Measurements from ENCODE around the gene PFKFB3.
"Not testable (repeated sequence)": the region's sequence is repeated elsewhere in the genome, so short reads cannot be mapped to it uniquely, and the experiment has no call there.

Gene PFKFB3

DNA sequence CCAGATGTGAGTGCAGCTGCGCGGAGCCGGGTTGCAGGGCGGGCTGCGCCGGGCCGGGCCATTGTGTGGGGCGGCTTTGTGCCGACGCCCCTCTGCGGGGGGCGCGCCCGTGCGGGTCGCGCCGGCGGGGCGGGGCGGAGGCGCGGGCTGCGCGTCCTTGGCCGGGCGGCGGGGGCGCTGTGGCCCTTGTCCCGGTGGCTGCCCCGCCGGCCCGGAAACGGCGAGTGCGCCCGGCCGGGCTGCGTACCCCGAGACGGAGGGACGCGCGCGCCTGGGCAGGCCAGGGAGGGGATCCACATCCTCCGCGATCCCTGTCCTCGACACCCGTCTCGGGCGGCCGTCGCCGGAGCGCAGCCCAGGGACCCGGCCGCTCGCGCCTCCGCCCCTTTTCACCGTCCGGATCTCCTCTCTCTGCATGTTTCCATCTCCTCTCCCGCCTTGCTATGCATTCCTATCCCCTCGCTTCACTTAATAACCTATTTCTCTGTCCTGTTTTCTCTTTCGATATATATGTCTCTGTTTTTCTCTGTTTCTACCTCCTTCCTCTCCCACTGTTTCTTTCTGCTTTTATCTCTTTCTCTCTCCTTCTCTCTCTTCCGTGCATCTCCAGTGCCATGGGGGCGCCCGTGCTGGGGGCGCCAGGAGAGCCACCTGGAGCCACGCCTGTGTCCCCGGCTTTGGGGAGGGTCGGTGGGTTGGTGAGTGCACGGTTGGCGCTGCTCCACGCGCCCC lies 765 bp downstream of the PFKFB3 start:
- H3K4me2 ChIP-seq (ENCODE audit: low read depth, low read length) = peak overlapping the region; percentile 100
- no peaks in the 10 kb centered on the region for H3K9me3 ChIP-seq (replicated peaks; ENCODE audit: insufficient read depth, low read length)
- H3K4me3 ChIP-seq (ENCODE audit: low read length) = peak overlapping the region; percentile 82
- no peaks in the 10 kb centered on the region for H3K9me2 ChIP-seq (replicated peaks; ENCODE audit: insufficient read depth, low read length)
- no peak for TF ChIP-seq EZH2phosphoT487 (IDR thresholded peaks at IDR 0.05; ENCODE audit: low read length)
- TF ChIP-seq, protein P1, sequence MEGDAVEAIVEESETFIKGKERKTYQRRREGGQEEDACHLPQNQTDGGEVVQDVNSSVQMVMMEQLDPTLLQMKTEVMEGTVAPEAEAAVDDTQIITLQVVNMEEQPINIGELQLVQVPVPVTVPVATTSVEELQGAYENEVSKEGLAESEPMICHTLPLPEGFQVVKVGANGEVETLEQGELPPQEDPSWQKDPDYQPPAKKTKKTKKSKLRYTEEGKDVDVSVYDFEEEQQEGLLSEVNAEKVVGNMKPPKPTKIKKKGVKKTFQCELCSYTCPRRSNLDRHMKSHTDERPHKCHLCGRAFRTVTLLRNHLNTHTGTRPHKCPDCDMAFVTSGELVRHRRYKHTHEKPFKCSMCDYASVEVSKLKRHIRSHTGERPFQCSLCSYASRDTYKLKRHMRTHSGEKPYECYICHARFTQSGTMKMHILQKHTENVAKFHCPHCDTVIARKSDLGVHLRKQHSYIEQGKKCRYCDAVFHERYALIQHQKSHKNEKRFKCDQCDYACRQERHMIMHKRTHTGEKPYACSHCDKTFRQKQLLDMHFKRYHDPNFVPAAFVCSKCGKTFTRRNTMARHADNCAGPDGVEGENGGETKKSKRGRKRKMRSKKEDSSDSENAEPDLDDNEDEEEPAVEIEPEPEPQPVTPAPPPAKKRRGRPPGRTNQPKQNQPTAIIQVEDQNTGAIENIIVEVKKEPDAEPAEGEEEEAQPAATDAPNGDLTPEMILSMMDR (IDR thresholded peaks at IDR 0.05; ENCODE audit: low read length) = no peak; the same call in 1 of the 2 replicates
- TF ChIP-seq EZH2 (optimal IDR thresholded peaks at IDR 0.05; ENCODE audit: low read depth, low read length) = no peak
- H3K79me2 ChIP-seq (ENCODE audit: low read length) = 0 out of 2 replicates have a peak, but pooled peaks cover 8% of the 10 kb centered on the region
- peaks cover 10% of the 10 kb centered on the region; the same call in 1 of the 2 replicates for H3F3A ChIP-seq (ENCODE audit: insufficient read depth, low read length)
- no peaks in the 10 kb centered on the region for H4K20me1 ChIP-seq (ENCODE audit: insufficient read depth, low read length)
- no peaks in the 10 kb centered on the region for H3K4me1 ChIP-seq (ENCODE audit: low read length)
- peak overlapping the region; percentile 63 for H3K9ac ChIP-seq (ENCODE audit: low read length)
- no peaks in the 10 kb centered on the region for H3K36me3 ChIP-seq (replicated peaks; ENCODE audit: insufficient read depth, low read length)
- DNase-seq = peak; percentile 54
- peak overlapping the region; percentile 67; the same call in 1 of the 2 replicates for H3K27ac ChIP-seq (ENCODE audit: low read length)
- H2AFZ ChIP-seq (ENCODE audit: low read length) = peak overlapping the region; percentile 71
- H3K27me3 ChIP-seq (replicated peaks; ENCODE audit: insufficient read depth, low read length) = no peaks in the 10 kb centered on the region

DNA sequence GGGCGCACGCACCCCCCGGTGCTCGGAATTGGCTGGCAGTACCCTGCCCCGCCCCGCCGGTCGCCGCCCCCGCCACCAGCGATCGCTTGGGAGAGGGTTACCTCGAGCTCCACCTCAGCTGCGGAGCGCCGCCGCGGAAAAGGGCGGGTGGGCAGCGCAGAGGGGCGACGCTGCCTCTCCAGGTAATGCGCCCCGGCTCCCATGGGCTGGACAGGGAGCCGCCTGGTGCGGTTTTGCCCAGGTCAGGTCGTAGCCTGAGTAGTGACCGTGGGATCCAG lies 1.3 kb downstream of the PFKFB3 start:
- Histone ChIP-seq H3F3A (ENCODE audit: insufficient read depth, low read length) (peaks cover 10% of the 10 kb centered on the region; the same call in 1 of the 2 replicates), H3K4me3 (ENCODE audit: low read length) (peak overlapping the region; percentile 82), H3K4me1 (ENCODE audit: low read length) (no peaks in the 10 kb centered on the region), H4K20me1 (ENCODE audit: insufficient read depth, low read length) (no peaks in the 10 kb centered on the region), H2AFZ (ENCODE audit: low read length) (peak overlapping the region; percentile 53; the same call in 1 of the 2 replicates), H3K9me3 (replicated peaks; ENCODE audit: insufficient read depth, low read length) (no peaks in the 10 kb centered on the region), H3K79me2 (ENCODE audit: low read length) (peaks cover 12% of the 10 kb centered on the region; the same call in 1 of the 2 replicates), H3K9ac (ENCODE audit: low read length) (no peak overlapping the region; the same call in 1 of the 2 replicates), H3K36me3 (replicated peaks; ENCODE audit: insufficient read depth, low read length) (no peaks in the 10 kb centered on the region), H3K27me3 (replicated peaks; ENCODE audit: insufficient read depth, low read length) (no peaks in the 10 kb centered on the region), H3K27ac (ENCODE audit: low read length) (no peak overlapping the region), H3K9me2 (replicated peaks; ENCODE audit: insufficient read depth, low read length) (no peaks in the 10 kb centered on the region), H3K4me2 (ENCODE audit: low read depth, low read length) (peak overlapping the region; percentile 91)
- no peak for DNase-seq
- TF ChIP-seq, protein P1 (IDR thresholded peaks at IDR 0.05; ENCODE audit: low read length) = no peak
- TF ChIP-seq EZH2 (optimal IDR thresholded peaks at IDR 0.05; ENCODE audit: low read depth, low read length) (no peak), EZH2phosphoT487 (IDR thresholded peaks at IDR 0.05; ENCODE audit: low read length) (no peak)

DNA sequence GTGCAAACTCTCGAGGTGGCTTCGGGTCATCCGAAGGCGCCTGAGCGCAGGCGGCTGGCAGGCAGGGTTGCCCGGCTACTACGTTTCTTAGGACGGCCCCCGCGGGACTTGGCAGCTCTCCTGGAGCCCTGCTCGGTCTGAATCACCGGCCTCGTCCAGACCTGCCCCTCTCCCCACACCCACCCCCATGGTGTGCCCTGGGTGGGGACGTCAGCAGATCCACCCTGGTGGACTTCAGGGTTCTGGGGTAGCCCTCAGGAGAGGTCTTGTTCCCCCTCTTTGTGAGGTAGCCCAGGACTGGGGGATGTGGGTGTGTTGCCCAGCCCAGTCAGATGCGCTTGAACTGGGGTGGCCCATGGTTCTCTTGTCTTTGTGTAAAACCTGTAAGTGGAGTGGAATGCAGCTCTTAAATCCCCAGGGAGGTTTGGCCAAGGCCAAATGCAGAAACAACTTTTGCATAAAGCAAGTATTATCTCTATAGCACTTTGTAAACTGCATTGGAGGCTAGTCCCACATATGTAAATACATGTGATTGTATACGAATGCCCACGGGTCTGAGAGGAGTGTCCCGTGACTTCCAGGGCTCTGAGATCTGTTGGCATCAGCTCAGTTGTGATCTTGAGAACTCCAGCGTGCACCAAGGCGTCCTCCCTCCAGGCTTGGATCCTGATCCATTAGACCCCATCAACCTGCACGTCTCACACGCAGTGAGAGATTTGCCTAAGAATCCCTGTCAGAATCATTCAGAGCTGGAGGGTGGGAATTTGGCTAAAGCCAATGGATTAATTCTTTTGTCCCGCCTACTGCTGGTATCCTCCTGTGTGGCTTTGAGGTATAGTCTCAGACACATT lies 1.8 kb downstream of the PFKFB3 start:
- peaks cover 13% of the 10 kb centered on the region; the same call in 1 of the 2 replicates for H3K79me2 ChIP-seq (ENCODE audit: low read length)
- TF ChIP-seq, protein P1 (IDR thresholded peaks at IDR 0.05; ENCODE audit: low read length) = no peak
- TF ChIP-seq EZH2 (optimal IDR thresholded peaks at IDR 0.05; ENCODE audit: low read depth, low read length) = no peak
- no peak for TF ChIP-seq EZH2phosphoT487 (IDR thresholded peaks at IDR 0.05; ENCODE audit: low read length)
- H3K4me2 ChIP-seq (ENCODE audit: low read depth, low read length) = peak overlapping the region; percentile 91; the same call in 1 of the 2 replicates
- H3K4me3 ChIP-seq (ENCODE audit: low read length) = peak overlapping the region; percentile 82; the same call in 1 of the 2 replicates
- no peak for DNase-seq
- no peaks in the 10 kb centered on the region for H4K20me1 ChIP-seq (ENCODE audit: insufficient read depth, low read length)
- H3K9me2 ChIP-seq (replicated peaks; ENCODE audit: insufficient read depth, low read length) = no peaks in the 10 kb centered on the region
- H3K27ac ChIP-seq (ENCODE audit: low read length) = no peak overlapping the region
- no peaks in the 10 kb centered on the region for H3K9me3 ChIP-seq (replicated peaks; ENCODE audit: insufficient read depth, low read length)
- H3K36me3 ChIP-seq (replicated peaks; ENCODE audit: insufficient read depth, low read length) = no peaks in the 10 kb centered on the region
- no peaks in the 10 kb centered on the region for H3K4me1 ChIP-seq (ENCODE audit: low read length)
- H2AFZ ChIP-seq (ENCODE audit: low read length) = no peak overlapping the region
- H3F3A ChIP-seq (ENCODE audit: insufficient read depth, low read length) = peaks cover 10% of the 10 kb centered on the region; the same call in 1 of the 2 replicates
- no peak overlapping the region for H3K9ac ChIP-seq (ENCODE audit: low read length)
- H3K27me3 ChIP-seq (replicated peaks; ENCODE audit: insufficient read depth, low read length) = no peaks in the 10 kb centered on the region

DNA sequence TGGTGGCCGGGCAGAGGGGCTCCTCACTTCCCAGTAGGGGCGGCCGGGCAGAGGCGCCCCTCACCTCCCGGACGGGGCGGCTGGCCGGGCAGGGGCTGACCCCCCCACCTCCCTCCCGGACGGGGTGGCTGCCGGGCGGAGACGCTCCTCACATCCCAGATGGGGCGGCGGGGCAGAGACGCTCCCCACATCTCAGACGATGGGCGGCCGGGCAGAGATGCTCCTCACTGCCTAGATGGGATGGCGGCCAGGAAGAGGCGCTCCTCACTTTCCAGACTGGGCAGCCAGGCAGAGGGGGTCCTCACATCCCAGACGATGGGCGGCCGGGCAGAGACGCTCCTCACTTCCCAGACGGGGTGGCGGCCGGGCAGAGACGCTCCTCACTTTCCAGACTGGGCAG lies 3.8 kb downstream of the PFKFB3 start:
- not testable (repeated sequence) for H3F3A ChIP-seq (ENCODE audit: insufficient read depth, low read length); H3K4me2 ChIP-seq (ENCODE audit: low read depth, low read length); H3K9me3 ChIP-seq (replicated peaks; ENCODE audit: insufficient read depth, low read length); H4K20me1 ChIP-seq (ENCODE audit: insufficient read depth, low read length); H3K27ac ChIP-seq (ENCODE audit: low read length); H3K9me2 ChIP-seq (replicated peaks; ENCODE audit: insufficient read depth, low read length); H2AFZ ChIP-seq (ENCODE audit: low read length); H3K4me1 ChIP-seq (ENCODE audit: low read length); H3K36me3 ChIP-seq (replicated peaks; ENCODE audit: insufficient read depth, low read length); H3K27me3 ChIP-seq (replicated peaks; ENCODE audit: insufficient read depth, low read length); H3K4me3 ChIP-seq (ENCODE audit: low read length); DNase-seq; H3K9ac ChIP-seq (ENCODE audit: low read length)
- H3K79me2 ChIP-seq (ENCODE audit: low read length) = peaks cover 18% of the 10 kb centered on the region; the same call in 1 of the 2 replicates
